Measurements from ENCODE around the gene GALM.
"Not testable (repeated sequence)": the region's sequence is repeated elsewhere in the genome, so short reads cannot be mapped to it uniquely, and the experiment has no call there.

The GALM gene

DNA sequence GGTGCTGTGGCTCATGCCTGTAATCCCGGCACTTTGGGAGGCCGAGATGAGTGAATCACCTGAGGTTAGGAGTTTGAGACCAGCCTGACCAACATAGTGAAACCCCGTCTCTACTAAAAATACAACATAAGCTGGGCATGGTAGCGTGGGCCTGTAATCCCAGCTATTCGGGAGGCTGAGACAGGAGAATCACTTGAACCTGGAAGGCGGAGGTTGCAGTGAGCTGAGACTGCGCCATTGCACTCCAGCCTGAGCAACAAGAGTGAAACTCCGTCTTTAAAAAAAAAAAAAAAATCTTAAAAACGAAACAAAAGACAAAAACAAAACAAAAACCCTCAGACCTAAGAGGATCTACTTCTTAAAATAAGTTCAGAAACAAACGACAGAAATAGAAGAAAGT is 16.7 kb downstream of the GALM start:
- DNase-seq, result not testable (repeated sequence)

DNA sequence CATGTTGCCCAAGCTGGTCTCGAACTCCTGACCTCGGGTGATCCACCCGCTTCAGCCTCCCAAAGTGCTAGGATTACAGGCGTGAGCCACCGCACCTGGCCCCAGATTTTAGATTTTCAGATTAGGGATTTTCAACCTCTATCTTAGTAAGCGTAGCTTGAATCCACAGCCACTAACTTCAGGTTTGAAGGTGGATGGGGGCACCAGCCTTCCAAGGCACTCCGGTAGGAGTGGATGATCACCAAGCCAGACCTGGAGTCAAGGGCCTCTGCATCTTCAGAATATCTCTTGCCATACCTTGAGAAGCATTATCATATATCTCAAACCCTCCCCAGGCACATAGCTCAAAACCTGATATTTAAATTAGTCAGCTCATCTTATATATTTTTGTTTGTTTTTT is 17.9 kb downstream of the GALM start:
- no peak for DNase-seq

DNA sequence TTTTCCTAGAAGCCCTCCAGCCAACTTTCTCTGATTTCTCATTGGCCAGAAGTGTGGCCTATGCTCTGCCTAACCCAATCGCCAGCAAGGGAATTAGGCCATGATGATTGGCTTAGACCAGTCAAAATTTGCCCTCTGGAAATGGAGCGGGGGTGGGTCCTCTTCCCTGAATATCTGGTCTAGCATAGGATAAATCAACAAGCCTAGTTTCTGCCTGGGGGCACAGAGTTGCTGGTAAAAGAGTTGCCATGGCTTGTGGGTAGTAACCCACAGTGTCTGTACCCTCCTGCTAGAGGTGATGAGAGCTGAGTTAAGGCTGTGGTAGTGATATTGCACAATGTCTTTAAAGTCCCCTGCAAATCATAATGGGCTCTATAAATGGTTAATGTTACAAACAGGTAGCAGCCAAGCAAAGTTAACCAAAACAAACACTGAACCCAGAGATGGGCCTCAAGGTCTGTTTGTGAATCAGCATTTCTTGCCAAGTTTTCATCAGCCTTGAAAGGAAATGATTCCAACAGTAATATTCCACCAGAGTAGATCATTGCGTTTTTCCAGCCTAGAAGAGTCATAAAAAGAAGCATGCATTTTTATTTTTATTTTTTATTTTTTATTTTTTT is 19.3 kb downstream of the GALM start:
- DNase-seq, result no peak

DNA sequence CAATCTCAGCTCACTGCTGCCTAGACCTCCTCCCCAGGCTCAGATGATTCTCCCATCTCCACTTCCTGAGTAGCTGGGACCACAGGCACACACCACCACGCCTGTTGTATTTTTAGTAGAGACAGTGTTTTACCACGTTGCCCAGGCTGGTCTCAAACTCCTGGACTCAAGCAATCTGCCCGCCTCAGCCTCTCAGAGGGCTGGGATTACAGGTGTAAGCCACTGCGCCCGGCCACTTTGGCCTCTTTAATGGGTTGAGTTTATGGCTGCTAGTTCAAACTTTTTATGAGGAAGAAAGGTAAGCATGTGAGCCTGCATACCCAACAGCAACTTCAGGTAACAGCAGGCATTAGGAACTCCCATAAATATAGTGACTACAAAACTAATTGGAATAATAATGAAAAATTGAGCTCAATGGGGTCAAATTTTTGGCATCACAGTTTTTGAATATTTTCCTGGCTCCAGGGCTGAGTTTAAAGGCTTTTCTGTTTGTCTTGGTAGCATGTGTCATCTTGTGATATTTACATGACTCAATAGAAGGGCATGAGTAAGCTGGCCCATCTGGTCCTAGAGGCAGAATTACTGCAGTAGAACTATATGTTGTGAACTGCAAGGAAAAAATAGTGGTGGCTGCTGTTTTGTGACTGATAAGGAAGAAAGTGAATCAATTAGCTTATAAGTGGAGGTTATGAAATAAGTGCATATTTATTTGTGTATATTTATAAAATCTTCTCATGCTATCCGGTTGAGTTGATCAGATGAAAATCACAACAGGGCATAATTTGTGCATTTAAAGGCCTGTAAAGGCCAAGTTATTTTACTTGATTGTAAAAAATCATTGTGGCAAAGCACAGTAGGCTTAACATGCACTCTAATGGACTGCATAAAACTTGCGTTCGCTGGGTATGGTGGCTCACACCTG is 24.8 kb downstream of the GALM start:
- DNase-seq, result peak; percentile 68

DNA sequence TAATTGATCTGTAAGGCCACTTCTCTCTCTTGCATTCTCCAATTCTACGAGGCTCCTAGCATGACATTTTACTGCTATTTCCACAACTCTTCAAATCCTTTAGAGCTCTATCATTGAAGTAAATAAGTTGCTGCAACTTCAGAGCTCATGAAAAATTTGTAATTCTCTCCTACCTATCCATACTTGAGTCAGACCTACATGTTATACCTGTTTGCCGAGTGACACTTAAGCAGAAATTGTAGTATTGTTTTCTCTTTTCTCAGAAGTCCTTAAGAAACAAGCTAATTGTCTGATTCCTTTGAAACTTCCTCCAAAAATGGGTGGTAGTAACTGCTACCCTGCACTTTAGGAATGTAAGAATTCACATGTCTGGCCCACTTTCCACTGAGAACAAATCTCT is 26.1 kb downstream of the GALM start:
- DNase-seq, result no peak

DNA sequence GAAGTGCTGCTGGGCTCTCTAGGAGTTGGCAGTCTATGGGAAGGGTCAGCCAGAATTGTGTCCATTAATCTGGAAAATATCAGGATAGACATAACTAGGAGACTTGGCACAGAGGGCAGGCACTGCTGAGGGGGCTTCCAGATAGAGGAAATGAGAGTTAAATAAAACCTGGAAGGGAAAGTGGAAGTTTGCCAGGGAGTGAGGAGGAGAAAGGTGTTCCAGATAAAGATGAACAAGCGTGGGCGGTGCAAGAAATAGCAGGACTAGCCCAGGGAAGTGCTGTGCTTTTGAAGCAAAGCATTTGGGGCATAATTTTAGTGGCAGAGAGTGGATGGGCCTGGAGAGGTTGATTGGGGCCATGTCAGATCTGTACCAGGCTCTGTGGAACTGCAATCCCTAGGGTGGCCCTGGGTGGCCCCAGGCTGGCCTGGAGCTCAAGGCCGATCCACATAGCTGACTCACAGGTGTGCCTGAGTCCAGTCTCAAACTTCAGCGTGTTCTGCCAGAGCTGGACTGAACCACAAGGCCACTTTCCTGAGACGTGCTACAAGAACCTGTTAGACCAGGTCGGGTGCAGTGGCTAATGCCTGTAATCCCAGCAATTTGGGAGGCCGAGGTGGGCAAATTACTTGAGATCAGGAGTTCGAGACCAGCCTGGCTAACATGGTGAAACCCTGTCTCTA is 26.9 kb downstream of the GALM start:
- DNase-seq, result no peak

DNA sequence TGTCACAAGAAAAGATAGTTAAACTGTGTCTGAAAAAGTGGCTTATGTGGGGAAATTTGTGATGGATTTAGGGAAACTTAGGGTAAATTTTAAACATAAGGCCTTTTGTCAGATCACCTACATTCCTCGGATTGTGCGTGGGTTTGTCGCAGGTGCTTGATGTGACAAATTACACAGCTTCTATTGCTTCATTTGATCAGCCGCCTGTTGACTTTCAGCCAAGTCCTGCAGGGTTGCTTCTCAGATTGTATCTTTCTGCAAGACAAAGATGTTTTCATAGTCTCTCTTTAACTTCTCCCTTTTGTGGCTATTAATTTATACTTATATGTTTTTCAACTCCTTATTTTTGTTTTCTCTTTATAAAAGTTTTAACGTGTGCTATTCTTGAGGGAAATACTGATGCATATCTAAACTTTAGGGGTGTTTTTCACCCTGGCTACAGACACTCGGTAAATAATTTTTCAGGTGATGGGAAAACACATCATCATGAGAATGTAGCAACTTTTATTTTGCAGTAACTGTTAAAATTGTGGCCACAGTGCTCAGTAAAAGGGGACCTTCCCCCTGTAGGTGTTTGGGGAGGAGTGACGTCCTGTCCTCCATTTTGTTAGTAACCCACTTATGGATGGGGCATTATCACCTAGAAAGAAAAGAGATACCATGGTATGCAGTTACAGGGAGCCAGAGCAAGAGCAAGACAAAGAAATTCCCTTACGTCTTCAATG is 31.4 kb downstream of the GALM start:
- DNase-seq, result no peak

DNA sequence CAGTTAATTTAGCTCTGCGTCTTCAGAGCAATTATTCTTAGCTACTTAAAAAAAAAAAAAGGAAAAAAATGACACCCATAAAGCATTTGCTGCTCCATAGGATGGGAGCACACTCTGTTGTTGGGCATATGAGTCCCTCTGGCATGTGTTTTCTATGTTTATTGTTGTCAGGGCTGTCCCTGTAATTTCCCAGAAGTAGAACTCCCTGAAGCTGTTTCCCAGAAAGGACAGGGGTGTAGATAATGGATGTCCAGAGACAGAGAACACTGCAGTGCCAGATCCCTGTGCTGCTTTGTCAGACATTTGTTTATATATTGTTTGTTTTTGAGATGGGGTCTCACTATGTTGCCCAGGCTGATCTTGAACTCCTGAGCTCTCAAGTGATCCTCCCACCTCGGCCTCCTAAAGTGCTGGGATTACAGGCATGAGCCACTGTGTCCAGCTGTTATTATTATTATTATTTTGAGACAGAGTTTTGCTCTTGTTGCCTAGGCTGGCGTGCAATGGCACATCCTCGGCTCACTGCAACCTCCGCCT is 32.6 kb downstream of the GALM start:
- DNase-seq, result no peak

DNA sequence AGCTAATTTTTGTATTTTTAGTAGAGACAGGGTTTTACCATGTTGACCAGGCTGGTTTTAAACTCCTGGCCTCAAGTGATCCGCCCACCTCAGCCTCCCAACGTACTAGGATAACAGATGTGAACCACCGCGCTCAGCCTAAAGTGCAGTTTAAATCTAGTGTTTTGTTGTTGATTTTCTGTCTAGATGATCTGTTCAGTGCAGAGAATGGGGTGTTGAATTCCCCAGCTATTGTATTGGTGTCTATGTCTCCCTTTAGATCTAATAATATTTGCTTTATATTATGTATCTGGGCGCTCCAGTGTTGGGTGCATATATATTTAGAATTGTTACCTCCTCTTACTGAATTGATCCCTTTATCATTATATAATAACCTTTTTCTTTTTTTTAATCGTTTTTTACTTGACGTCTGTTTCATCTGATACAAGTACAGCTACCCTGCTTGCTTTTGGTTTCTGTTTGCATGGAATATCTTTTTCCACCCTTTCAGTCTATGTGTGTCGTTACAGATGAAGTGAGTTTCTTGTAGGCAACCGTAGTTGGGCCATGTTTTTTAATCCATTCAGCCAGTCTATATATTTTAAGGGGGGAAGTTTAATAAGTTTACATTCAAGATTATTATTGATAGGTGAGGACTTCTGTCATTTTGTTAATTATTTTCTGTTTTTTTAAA is 34.3 kb downstream of the GALM start:
- no peak for DNase-seq

DNA sequence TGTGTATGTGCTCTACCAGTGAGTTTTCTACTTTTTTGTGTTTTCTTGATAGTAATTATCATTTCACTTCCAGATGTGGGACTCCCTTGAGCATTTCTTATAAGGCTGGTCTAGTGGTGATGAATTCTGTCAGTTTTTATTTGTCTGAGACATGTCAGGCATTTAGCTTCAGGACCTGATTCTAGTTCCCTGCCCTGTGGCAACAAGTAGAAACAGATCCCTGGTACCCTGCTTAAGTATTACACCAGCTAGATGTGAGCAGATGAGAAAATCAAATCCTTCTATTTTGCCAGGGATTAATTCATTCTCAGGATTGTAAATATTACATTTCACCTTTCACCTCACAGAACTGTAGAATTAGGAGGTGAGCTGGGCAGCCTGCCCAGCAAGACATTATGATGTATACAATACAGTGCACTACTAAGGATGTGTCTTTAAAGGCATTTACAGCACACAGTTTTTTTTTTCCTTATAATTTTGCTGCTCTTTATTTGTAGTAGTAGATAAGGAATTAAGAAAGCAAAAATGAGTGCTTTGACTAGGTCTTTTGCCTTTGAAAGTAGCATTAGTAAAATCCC is 35.1 kb downstream of the GALM start:
- DNase-seq, result no peak

DNA sequence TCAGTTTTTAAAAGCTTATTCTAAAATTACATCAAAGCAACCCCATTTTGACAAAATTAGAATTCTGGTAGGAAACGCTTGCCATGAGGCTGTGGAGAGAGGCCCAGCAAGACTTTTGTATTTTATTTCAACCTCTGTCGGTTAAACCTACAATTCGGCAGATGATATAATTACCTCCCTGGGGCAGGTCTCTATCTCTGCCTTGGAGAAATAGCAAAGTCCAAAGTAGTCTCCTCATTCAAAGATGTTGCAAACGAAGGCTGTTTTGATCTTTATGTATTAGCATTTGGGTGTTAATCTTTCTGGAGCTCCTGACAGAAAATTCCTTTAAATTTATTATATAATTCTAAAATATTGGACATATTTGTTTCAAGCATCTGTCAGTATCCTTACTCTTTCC is 35.6 kb downstream of the GALM start:
- DNase-seq, result no peak

DNA sequence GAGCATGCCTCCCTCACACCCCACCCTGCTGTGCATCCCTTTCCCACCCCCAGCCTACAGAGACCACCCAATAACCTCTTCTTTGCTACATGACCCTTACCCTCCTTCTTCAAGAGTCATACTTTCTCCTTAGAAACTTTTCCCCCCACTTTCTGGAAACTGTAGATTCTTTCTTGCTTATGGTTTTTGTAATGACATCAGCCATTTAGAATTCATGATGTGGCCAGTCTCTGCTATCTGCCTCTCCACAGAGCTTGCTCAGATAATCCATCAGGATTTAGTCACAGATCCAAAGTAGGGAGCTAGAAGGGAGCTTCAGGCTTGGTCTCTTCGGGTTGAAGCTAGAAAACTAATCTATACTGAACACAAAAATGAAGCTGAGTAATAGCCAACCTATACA is 36.5 kb downstream of the GALM start:
- no peak for DNase-seq

DNA sequence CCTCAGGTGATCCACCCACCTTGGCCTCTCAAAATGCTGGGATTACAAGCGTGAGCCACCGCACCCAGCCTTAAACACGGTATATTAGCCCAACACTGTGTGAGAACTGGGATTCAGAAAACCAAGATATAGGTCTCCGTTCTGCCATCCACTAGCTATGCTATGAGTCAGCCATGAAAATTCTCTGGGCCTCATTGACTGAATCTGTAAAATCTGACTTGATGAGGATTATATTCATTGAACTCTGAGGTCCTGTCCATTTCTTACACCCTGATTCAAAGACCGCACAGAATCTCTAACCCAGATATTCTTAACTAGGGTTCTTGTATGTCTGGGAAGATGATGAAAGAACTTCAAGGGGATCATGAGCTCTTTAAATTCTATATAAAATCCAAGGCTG is 37.4 kb downstream of the GALM start:
- not testable (repeated sequence) for DNase-seq

DNA sequence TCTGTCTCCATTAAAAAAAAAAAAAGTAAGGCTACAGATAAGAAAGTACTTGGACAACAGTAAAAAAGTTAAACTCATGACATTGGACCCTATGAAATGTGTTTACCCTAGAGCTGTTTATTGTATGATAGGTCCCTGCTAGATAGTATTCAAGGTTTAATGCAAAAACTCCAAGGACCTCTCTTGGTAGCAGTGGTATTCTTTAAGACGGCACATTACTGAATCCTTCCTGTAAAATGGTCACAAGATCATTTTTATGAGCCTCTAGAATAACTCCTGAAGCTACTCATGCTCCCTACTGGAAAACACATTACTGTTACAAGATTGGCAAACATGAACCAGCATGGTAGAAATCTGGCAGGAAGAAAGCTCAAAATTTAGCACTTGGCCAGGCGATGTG is 38.8 kb downstream of the GALM start:
- DNase-seq, result no peak

DNA sequence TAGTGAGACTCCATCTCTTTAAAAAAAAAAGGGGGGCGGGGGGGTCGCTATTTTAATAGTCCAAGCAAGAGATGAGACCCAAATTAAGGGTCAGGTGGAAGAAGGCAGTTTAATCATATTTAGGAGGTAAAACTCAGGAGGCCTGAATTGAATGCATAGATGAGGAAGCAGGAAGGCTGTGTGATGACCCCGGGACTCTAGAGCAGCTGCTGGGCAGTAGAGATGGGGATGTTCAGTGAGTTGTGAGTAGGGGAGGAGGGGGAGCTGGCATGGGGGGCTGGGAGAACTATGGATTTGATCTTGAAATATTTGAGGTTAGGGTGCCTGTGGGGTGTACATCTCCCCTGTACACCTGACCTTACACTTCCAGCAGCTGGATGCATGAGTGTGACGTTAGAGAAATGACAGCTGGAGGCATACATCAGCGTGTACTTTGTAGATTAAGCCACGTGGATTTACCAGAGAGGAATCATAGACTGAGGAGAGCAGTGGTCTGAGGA is 41.0 kb downstream of the GALM start:
- no peak for DNase-seq

DNA sequence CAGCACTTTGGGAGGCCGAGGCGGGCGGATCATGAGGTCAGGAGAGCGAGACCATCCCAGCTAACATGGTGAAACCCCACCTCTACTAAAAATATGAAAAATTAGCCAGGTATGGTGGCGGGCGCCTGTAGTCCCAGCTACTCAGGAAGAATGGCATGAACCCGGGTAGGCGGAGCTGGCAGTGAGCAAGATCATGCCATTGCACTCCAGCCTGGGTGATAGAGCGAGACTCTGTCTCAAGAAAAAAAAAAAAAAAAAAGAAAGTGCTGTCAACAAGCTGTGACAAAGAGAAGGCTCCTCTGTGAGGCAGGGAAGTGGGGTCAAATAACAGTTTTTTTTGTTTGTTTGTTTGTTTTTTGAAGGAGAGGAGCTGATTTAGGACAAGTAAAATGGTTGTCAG is 42.6 kb downstream of the GALM start:
- DNase-seq, result not testable (repeated sequence)

DNA sequence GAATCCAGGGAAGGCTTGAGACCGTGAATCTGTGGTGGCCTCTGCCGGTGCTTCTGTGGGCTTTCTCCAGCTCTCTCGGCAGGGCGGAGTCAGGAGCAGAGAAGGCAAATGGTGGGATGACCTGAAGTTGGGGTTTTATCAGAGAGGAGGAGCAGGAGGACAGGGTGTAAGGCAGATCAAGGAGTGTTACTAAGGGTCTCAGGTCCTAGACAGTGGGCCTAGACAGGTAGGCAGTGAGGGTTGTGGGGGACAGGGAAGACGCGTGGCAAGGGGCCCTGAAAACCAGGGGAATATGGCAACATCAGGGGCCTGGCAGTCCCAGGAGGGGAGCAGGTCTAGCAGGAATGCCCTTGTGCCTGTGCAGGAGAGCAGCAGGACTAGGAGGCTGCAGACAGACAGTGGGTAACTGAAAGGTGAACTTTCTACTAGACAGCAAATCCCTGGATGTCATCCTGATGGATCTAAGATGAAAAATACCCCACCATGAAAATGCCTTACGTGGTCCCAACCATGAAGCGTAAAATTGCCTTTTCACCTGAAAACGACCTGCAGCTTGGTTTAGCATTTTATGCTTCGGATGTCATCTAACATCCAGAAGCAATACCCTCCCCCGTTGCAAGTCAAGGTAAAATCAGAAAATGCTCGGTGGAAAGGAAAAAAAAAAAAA is 43.1 kb downstream of the GALM start:
- DNase-seq, result no peak

DNA sequence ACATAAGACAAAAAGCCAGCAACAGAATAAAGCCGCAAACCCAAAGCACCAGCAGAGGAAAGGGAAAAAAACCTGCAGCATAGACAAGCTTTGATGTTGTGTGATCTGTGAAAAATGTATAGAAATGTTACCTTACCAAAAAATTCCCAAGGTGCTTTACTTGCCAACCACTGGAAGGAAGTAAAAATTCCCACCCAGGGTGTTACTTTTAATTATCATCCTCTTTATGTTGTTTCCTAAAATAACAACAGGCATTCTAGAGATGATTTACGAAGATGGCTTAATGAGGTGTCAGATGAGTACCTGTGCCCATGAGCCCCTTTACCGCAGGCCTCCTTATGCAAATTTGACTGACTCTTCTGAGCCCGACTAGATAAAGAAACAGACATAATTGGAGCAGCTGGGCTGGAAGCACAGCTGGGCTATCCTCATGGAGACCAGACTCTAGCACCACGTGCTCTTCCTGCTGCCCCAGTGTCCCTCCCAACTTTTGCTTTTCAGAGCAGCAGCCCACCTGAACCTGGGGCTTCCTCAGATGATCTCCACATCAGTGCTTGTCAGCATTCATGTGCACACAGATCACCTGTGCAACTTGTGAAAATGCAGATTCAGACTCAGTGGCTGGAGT is 43.8 kb downstream of the GALM start:
- no peak for DNase-seq

DNA sequence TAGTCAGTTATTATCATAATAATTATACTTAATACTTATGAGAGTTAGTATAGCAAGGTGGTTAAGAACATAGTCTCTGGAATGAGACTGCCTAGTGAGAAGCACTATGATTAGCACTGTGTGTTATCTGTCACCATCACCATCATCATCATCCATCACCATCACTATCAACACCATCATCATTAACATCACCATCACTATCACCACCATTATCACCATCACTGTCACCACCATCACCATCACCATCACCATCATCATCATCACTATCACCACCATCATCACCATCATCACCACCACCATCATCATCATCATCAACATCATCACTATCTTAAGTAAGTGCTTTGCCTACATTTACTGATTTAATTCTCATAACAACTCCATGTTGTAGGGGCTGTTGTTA is 45.6 kb downstream of the GALM start:
- no peak for DNase-seq

DNA sequence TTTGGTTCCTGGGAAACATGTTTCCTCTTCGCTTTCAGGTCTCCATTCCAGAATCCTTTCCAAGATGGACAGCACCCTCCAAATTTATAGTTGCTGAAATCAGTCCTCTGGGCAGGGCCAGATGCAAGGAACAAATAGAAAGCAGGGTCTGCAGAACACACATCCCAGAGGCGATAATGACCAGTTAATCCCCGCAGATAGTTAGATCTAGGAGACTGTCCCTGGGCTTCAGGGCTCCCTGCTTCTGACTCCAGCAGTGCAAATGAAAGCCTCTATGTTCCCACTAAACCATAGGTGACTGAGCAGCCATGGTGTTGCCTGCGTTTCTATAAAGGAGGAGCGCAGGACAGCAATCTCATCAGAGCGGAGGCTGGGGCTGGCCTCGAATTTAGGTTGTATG is 46.5 kb downstream of the GALM start:
- DNase-seq, result no peak

DNA sequence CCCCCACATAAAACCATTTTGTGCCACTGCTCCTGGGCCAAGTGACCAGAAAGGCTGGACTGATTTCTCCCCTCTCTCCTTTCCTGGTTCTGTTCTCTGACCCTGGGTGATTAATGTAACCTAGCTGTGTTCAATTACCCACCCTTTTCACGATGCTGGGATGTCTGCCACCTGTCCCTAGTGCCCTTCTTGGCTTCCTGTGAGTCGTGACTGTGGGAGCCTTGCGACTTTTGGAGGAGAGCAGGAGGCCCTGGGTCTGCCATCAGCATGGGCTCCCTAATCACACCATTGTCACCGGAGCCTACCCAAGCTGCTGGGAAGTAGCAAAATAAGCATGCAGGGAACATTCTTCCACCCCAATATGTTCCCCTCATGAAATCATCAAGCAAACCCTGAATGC is 47.0 kb downstream of the GALM start:
- DNase-seq, result no peak

Data from NCI-H1694 treated with DMSO at 0.1 percent for 48 hours (cell line).